GM21786 (cell line): ENCODE measurements around the gene SSUH2.
"Not testable (repeated sequence)": the region's sequence is repeated elsewhere in the genome, so short reads cannot be mapped to it uniquely, and the experiment has no call there.

Experiments
- ATAC-seq: cut with Tn5 transposase; IDR thresholded peaks from one replicate; pipeline ENCODE4 v1.9.1; 2021; ENCODE audit not compliant: unreplicated experiment

The SSUH2 gene

GRCh38 chr3:8659242-8659641, 14.6 kb upstream of the SSUH2 start:
- ATAC-seq, result no peak

GRCh38 chr3:8658306-8659212, 14.0 kb upstream of the SSUH2 start:
- ATAC-seq, result peak; percentile 89

- ATAC-seq, result no peak
Measured at GRCh38 chr3:8657804-8658305, 13.3 kb upstream of the SSUH2 start.

GRCh38 chr3:8656240-8656639, 11.6 kb upstream of the SSUH2 start:
- no peak for ATAC-seq

- no peak for ATAC-seq
Measured at GRCh38 chr3:8655387-8655835, 10.8 kb upstream of the SSUH2 start.

- not testable (repeated sequence) for ATAC-seq
Measured at GRCh38 chr3:8654572-8655329, 10.2 kb upstream of the SSUH2 start.

- ATAC-seq, result no peak
Measured at GRCh38 chr3:8653800-8654408, 9.3 kb upstream of the SSUH2 start.

- ATAC-seq, result no peak
Measured at GRCh38 chr3:8652324-8652987, 7.9 kb upstream of the SSUH2 start.

- no peak for ATAC-seq
Measured at GRCh38 chr3:8651418-8652323, 7.1 kb upstream of the SSUH2 start.

- ATAC-seq, result no peak
Measured at GRCh38 chr3:8650583-8651416, 6.2 kb upstream of the SSUH2 start.

- no peak for ATAC-seq
Measured at GRCh38 chr3:8649757-8650156, 5.2 kb upstream of the SSUH2 start.

- no peak for ATAC-seq
Measured at GRCh38 chr3:8648909-8649741, 4.5 kb upstream of the SSUH2 start.

- no peak for ATAC-seq
Measured at GRCh38 chr3:8647137-8647985, 2.8 kb upstream of the SSUH2 start.

GRCh38 chr3:8646313-8646938, 1.8 kb upstream of the SSUH2 start:
- ATAC-seq, result no peak

- no peak for ATAC-seq
Measured at GRCh38 chr3:8645712-8646111, 1.1 kb upstream of the SSUH2 start.

GRCh38 chr3:8643693-8644365, 769 bp downstream of the SSUH2 start:
- ATAC-seq, result no peak
